Measurements from ENCODE around the gene CRYBG3.

CRYBG3 gene

DNA sequence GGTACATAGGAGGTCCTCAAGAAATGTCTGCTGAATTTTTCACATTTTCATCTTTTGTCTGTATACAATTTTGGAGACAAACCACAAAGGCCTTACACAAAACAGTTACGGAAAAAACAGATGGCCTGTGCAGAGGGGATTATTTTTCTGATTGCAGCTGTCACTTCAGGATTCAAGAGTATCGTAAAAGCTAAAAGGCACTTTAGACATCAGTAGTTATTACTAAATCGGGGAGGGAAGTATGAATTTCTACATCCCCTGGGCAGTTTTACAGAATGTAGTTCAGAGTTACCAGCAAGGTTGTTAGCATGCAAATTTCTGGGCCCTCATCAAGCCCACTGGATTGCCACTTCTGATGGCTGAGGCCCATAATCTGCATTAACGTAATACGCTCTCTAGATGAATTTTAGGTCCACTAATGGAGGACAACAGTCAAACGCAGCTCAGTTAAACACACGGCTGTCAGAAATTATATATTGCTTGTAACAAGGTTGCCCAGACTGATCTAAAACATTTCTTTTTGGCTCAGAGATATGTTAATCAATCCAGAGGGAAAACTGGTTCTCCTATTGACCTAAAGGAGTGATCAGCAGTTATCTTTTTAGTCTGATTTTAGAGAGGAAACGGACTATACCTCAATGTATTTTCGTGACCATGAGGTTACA is 149.3 kb downstream of the CRYBG3 start:
- DNase-seq (ENCODE audit: extremely low read depth in 1 of 2, low read depth in 1 of 2), result no peak

- DNase-seq (ENCODE audit: extremely low read depth in 1 of 2, low read depth in 1 of 2), result peak; percentile 44 to 60
Observed at GRCh38 chr3:97971679-97972567, 150.1 kb downstream of the CRYBG3 start, which contains the start of gene RIOX2. TSS of gene RIOX2 (minus strand) at chr3:97972431. CDS start at chr3:97967593, 4,838 bp downstream.

- no peak for DNase-seq (ENCODE audit: extremely low read depth in 1 of 2, low read depth in 1 of 2)
Observed at GRCh38 chr3:97972976-97973375, 151.2 kb downstream of the CRYBG3 start.

- DNase-seq (ENCODE audit: extremely low read depth in 1 of 2, low read depth in 1 of 2), result no peak
Observed at GRCh38 chr3:97974996-97975395, 153.2 kb downstream of the CRYBG3 start.

DNA sequence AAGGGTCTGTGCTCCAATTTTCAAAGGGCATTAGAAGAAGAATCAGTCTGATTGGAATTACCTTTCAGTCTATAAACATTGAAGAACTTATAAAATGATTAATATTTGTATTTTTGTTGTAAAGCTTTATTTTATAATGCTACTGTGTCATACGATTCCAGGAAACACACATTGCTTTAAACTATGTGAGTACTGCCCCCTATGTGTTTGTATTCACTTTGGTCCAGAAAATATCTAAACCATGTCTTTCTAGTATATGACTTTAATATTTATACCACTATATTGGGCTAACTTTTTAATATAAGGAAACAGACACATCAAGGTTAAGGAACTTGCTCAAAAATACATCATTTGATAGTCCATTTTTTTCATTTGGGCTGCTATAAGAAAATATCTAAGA is 153.7 kb downstream of the CRYBG3 start:
- DNase-seq (ENCODE audit: extremely low read depth in 1 of 2, low read depth in 1 of 2), result no peak

DNA sequence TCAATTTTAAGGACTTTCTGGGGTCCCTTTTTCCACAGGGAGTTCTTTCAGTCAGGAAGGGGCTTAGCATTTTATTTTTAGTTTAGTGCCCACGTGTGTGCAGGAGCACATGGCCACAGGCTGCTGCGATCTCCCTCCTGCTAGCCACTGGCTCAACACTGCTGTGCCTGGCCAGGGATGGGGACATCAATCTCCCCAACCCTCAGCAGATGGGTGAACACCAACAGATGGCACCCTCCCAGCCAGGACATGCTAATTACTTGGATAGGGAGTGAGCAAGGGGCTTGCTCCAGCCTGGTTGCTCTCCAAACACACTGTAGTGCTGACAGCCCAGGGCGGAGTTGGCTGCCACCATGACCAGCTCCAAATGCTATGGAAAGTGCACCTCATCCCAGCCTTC is 157.8 kb downstream of the CRYBG3 start:
- no peak for DNase-seq (ENCODE audit: extremely low read depth in 1 of 2, low read depth in 1 of 2)

DNA sequence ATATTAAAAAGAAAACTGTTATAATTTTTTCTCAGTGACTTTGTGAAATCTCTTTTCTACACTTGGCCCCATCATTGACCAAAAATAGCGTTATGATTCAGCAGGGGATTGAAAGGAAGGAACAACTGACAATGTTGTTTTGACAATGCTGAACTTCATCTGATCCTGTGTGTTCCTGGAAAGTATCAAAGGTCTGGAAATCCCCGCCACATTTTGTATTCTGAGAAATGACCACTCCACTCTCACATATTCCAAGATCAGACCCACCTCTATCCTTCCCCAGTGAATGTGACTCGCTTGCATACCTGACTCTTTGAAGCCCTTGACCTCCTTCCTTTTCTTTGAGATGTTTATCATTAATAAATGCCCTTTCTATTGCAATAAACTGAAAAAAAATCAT is 160.1 kb downstream of the CRYBG3 start:
- no peak for DNase-seq (ENCODE audit: extremely low read depth in 1 of 2, low read depth in 1 of 2)

DNA sequence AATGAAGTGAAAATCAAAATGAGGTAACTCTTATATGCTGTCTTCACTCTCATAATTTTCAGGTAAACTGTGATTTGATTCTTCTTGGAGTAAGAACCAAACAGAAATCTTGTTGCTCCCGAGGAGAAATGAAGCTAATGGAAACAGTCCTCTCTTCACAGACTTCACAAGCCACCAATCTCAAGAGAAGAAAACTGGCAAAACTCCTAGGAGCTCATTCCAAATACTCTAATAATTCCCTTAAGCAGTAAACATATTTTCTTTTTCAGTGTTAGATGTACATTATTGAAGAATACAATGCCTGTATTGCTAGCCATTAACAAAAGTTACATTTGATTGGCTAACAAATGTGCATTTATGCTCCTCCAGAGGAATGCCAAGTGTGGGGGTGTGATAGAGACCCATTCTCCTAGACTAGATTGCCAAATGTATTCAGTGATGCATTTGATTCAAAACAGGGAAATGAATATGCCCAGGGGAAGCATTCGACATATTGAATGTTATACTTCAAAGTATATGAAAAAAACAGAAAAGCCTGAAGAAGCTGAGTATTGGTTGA is 162.2 kb downstream of the CRYBG3 start:
- DNase-seq (ENCODE audit: extremely low read depth in 1 of 2, low read depth in 1 of 2), result no peak

DNA sequence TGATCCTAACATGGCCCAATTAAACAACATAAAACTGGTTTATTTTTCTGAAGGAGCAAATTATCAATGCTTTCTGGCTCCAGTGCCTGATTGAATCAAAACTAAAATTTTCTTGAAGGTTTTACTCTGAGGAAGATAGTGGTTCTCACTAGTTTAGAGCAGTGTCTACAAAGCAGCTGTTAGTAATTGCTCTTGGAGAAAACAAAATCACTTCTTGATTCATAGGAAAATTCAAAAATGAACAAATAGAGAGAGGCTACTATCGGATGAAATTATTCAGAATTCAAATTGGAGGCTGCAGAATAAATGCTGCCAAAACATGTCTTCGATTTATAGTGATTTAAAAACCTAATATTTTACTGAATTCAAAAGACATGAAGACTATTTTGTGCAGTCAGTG is 165.5 kb downstream of the CRYBG3 start:
- DNase-seq (ENCODE audit: extremely low read depth in 1 of 2, low read depth in 1 of 2), result no peak

- DNase-seq (ENCODE audit: extremely low read depth in 1 of 2, low read depth in 1 of 2), result no peak
Observed at GRCh38 chr3:97988784-97989568, 167.2 kb downstream of the CRYBG3 start.

GRCh38 chr3:97990624-97991292 is 168.9 kb downstream of the CRYBG3 start:
- no peak for DNase-seq (ENCODE audit: extremely low read depth in 1 of 2, low read depth in 1 of 2)

- no peak for DNase-seq (ENCODE audit: extremely low read depth in 1 of 2, low read depth in 1 of 2)
Observed at GRCh38 chr3:97991293-97991682, 169.5 kb downstream of the CRYBG3 start.

DNA sequence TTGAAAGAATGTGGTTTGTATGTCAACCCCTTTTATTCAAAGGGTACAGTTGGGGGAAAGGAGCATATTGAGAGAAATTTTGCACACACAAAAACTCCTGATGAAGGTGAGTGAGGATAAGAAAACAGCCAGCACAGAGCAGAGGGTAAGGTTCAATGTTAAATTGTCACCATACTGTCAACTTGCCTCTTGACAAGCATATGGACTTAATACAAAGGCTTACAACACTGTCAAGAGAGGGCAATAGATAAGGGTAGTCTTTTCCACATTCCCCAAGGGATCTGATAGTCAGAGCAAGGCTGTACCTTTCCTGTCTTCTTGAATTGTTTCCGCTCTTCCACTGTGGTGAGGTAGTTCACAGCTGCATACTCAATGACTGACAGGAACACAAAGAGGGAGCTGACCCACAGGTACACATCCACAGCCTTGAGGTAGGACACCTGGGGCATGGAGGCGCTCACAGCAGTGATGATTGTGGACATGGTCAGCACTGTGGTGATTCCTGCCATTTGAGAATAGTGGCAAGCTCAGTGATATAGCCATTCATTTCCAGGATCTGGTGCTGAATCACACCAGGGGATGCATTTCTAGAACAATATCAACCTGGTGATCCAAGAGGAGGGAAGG is 170.8 kb downstream of the CRYBG3 start:
- DNase-seq (ENCODE audit: extremely low read depth in 1 of 2, low read depth in 1 of 2), result no peak

DNA sequence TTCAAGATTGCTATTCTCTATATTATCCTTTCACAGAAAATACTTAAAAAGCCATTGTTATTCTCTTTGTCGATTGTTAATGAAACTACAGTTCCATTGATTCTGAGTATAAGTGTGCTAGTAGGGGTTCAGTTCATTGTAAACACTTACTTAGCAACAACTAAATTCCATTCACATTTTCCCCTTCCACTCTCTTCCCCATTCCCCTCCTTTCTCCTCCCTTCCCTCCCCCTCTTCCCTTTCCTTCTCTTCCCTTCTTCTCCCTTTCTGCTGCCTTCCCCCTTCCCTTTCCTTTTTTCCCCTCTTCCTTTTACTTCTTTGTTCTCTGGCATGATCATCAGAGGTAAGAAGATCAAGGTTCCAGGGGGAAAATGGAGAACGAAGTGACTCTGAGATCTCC is 171.7 kb downstream of the CRYBG3 start:
- no peak for DNase-seq (ENCODE audit: extremely low read depth in 1 of 2, low read depth in 1 of 2)

DNA sequence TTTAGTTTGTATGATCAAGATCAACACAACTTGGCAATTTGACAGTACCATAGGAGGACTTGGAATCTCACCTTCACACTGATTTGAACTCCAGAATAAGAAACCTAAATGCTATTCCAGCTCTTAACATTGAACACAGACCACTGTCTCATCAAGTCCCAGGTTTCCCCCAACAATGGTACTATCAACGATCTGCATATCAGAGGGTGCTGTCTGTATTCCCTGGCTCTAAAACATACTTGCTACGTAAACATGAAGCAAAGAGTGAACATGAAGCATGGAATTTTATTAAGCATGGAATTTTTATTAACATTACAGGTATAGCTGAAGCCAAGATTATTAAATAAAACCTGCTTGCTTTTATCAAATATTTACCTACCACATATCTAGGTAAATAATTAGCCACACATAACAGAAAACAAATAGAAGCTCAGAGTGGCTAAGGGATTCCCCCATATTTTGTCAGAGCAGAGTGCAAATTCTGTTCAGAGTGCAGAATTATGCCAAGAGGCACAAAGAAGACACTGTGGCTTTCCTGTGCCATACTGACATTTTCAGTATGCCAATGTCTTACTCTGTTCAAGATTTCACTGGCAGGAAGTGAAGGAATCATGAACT is 172.6 kb downstream of the CRYBG3 start:
- DNase-seq (ENCODE audit: extremely low read depth in 1 of 2, low read depth in 1 of 2), result no peak
